AG04450 (cell line): Measurements from ENCODE around the gene UFM1. TPM values are rescaled to one million over a fixed set of nuclear protein-coding genes. Genes with fewer than 3 reads are reported as not detected.

ENCODE experiments used
- CTCF ChIA-PET: fragments of 300-600, 350-600 bp; formaldehyde crosslinking; extraction: SDS; loops from one replicate; lab custom pipeline; 2022; ENCODE audit warnings: antibody characterized with exemption, inconsistent platforms; lab: Charles Lee
- POLR2A ChIA-PET: fragments of 350-600 bp; formaldehyde crosslinking; extraction: SDS; loops from one replicate; lab custom pipeline; 2021; ENCODE audit warnings: antibody characterized with exemption, inconsistent platforms; lab: Yijun Ruan, JAX
- DNase-seq: peaks from one replicate; pipeline ENCODE4 v3.0.0-alpha.2; 2011; ENCODE audit warnings: low read depth, low spot score
- H3K27ac ChIP-seq: one replicate; pipeline ENCODE4 v1.5.1; 2012; ENCODE audit warnings: low read depth, low read length, control low read depth
- H3K27me3 ChIP-seq: one replicate; pipeline ENCODE4 v1.6.0; 2012; ENCODE audit warnings: low read length; ENCODE audit not compliant: control insufficient read depth, insufficient read depth
- H3K4me3 ChIP-seq: 2 replicates; pipeline ENCODE4 v1.5.1; 2011; ENCODE audit warnings: mild to moderate bottlenecking, low read depth, low read length, control low read depth
- H3K9me3 ChIP-seq: 2 replicates; pipeline ENCODE4 v1.5.1; 2012; ENCODE audit warnings: low read length; ENCODE audit not compliant: control insufficient read depth, insufficient read depth
- CTCF ChIP-seq: IDR thresholded peaks from 2 replicates; pipeline ENCODE4 v1.5.1; 2011; ENCODE audit warnings: low read depth, low read length, control low read depth, inconsistent platforms
- polyA plus RNA-seq: library from polyadenylated mRNA; depleted of rRNA; stranded (reverse); fragments of >200 nt; gene quantifications from 2 replicates; pipeline ENCODE4 v1.2.3, GENCODE V29; 2011

UFM1 gene
- polyA plus RNA-seq, 1 experiment: 80.1 TPM

- CTCF ChIA-PET: no interaction called here
These were observed 33.5 kb upstream of the UFM1 start for GRCh38 chr13:38316129-38316528.

GRCh38 chr13:38321654-38322053 lies 28.0 kb upstream of the UFM1 start:
- TF ChIP-seq CTCF: no peak
- Histone ChIP-seq H3K9me3 (no peaks in the 10 kb centered on the region), H3K27ac (no peak overlapping the region), H3K27me3 (no peaks in the 10 kb centered on the region), H3K4me3 (no peak overlapping the region)
- ChIA-PET CTCF (interaction anchor here (0.5 to 0.6 kb wide), 2 partner anchors 18 to 447 kb away, joined by 3 to 5 read pairs; no protein-coding TSS in a partner anchor), POLR2A (no interaction called here)
- no peak for DNase-seq

More at GRCh38 chr13:38316129-38316528, 33.5 kb upstream of the UFM1 start:
- no peak for TF ChIP-seq CTCF
- no peaks in the 10 kb centered on the region for H3K9me3 ChIP-seq
- no peak for DNase-seq
- no peak overlapping the region for H3K4me3 ChIP-seq
- POLR2A ChIA-PET: no interaction called here
- no peak overlapping the region for H3K27ac ChIP-seq
- H3K27me3 ChIP-seq: no peaks in the 10 kb centered on the region

- POLR2A ChIA-PET: no interaction called here
- Histone ChIP-seq H3K27me3 (no peaks in the 10 kb centered on the region), H3K9me3 (no peaks in the 10 kb centered on the region), H3K27ac (no peak overlapping the region), H3K4me3 (no peak overlapping the region)
- CTCF ChIA-PET: no interaction called here
- no peak for DNase-seq
- no peak for TF ChIP-seq CTCF
These were observed 24.2 kb upstream of the UFM1 start for GRCh38 chr13:38325426-38325825.

GRCh38 chr13:38328699-38329098 lies 21.0 kb upstream of the UFM1 start:
- ChIA-PET POLR2A (no interaction called here), CTCF (no interaction called here)
- H3K27me3 ChIP-seq: no peaks in the 10 kb centered on the region
- no peak overlapping the region for H3K4me3 ChIP-seq
- no peak overlapping the region for H3K27ac ChIP-seq
- H3K9me3 ChIP-seq: no peaks in the 10 kb centered on the region
- TF ChIP-seq CTCF: no peak
- DNase-seq: no peak

GRCh38 chr13:38334845-38335244 lies 14.8 kb upstream of the UFM1 start:
- no peaks in the 10 kb centered on the region for H3K27me3 ChIP-seq
- no peaks in the 10 kb centered on the region for H3K9me3 ChIP-seq
- DNase-seq: no peak
- no peak overlapping the region for H3K27ac ChIP-seq
- TF ChIP-seq CTCF: no peak
- ChIA-PET CTCF (no interaction called here), POLR2A (no interaction called here)
- no peak overlapping the region for H3K4me3 ChIP-seq
